NOMO-1 (cell line): ENCODE data around the gene IFT88.
"Not testable (repeated sequence)": the region's sequence is repeated elsewhere in the genome, so short reads cannot be mapped to it uniquely, and the experiment has no call there.

Experiments
- DNase-seq, 2 experiments: peaks; one replicate each; lab custom pipeline; 2025; ENCODE audit not compliant: unreplicated experiment in 2 of 2; lab: John Stamatoyannopoulos, UW

Gene IFT88

DNA sequence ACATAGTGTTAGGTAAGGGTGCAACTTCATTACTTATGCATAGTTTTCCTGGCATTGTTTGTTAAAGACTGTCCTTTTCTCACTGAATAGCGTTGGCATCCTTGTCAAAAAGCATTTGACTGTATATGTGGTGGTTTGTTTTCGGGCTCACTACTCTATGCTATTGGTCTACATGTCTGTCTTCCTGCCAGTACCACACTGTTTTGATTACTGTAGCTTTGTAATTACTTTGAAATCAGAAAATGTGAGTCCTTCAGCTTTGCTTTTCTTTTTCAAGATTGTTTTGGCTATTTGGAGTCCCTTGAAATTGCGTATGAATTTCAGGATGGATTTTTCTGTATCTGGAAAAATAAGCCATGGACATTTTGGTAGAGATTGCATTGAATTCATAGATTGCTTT lies 56.0 kb downstream of the IFT88 start:
- no peak for DNase-seq

DNA sequence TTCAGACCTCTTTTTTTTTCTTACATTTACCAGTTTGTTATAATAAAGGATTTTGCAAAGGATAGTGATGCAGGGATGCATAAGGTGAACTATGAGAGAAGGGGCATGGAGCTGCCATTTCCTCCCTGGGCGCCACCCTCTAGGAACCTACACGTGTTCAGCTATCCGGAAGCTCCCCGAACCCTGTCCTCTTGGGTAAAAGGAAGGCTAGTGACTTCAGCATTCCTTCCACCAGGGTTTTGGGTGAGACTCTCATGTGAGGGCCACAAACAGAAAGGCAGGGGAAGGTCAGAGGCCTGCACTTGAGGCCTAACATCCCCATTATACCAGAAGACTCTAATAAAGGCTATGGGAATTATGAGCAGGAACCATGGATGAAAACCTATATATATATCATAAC lies 57.3 kb downstream of the IFT88 start:
- DNase-seq = no peak

DNA sequence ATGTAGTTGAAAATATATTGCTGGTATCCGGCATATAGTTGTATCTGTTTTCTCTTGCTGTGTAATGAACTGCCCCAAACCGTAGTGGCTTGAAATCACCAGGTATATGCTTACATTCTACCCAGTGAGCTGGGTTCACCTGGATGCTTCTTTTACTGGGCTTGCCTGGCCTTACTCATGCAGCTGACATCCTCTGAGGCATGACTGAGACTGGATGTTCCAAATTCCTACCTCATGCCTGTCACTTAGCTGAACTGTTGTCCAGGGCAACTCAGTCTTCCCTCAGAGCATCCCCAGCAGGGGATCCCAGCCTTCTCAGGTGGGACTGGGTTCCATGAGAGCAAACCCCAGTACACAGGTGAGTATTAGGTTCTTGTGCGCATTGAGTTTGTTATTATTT lies 66.8 kb downstream of the IFT88 start:
- DNase-seq = no peak

DNA sequence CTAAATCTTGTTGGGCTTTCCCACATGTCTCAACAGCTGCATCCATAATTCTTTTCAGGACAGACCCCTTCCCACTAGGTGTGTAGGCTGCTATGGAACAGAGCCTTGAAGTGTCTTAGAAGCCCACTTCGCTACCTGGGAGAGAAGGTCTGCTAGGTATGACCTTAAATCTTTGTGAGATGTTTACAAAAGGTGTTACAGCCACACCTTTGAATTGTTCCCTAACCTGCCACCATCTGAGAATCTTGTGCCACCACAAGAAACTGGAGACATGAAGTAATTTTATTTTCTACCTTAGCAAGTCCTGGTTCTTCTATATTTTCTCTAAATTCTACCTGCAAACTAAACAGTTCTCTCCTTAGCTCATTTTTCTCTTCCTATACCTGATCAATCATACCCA lies 69.1 kb downstream of the IFT88 start:
- no peak for DNase-seq

DNA sequence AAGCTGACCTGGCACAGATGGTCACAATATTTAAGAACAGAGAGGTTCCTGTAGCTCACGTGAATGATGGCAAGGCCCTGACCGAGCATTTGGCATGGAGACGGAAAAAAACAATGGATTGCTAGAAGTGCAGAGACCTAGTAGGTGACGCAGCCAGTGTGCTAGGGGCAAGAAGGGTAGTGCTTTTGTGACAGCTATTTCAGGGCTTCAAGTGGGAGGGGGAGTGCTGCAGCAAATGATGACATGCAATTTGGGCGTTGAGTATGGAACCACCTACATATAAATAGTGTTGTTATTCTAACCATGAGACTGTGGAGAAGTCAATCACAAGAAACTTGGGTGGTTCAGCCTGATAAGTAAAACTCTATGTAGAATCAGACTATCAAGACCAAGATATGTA lies 70.9 kb downstream of the IFT88 start:
- DNase-seq = no peak

DNA sequence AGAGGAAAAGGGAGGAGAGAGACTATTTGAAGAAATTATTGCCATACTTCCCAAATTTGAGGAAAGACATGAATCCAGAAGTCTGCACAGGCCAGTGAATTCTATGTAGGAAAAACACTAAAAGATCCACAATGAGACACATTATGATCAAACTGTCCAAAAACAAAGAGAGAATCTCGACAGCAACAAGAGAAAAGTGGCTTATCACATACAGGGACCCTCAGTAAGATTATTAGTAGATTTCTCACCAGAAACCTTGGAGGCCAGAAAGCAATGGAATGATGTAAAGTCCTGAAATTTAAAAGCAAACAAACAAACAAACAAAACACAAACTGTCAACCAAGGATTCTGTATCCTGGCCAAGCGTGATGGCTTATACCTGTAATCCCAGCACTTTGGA lies 80.8 kb downstream of the IFT88 start:
- no peak for DNase-seq

DNA sequence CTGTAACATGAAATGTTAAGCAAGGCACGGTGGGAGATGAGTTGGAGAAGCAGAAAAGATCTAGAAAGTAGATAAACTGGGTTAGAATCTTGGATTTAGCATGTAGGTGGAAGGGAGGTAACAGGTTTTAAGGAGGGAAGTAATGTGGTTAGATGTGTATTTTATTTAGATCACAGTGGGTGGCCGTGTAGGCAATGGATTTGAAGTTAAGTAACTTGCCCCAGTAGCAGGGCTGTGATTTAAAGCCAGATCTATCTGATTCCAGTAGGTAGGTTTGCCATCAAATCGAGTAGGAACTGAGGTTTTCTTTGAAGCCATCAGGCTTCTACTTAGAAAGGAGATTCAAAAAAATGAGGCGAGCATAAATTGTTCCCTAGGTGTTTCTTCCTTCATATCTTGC lies 86.0 kb downstream of the IFT88 start:
- no peak for DNase-seq

DNA sequence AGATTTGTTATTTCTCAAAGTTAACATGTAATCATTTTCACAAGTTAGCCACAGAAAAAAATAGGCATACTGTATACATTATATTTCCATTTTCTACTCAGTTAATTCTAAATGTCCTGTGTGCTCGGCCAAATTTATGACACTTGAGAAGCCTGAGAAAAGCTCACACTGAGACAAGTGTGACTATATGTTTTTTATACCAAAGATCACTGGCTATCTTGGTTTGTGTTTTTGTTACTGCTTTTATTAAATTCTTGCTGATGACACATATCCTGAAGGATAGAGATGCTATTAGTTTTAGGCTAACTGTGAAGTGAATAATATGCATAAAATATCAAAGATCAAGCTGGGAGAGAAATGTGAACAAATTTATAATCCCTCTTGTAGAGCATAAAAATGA lies 87.2 kb downstream of the IFT88 start:
- DNase-seq = no peak

DNA sequence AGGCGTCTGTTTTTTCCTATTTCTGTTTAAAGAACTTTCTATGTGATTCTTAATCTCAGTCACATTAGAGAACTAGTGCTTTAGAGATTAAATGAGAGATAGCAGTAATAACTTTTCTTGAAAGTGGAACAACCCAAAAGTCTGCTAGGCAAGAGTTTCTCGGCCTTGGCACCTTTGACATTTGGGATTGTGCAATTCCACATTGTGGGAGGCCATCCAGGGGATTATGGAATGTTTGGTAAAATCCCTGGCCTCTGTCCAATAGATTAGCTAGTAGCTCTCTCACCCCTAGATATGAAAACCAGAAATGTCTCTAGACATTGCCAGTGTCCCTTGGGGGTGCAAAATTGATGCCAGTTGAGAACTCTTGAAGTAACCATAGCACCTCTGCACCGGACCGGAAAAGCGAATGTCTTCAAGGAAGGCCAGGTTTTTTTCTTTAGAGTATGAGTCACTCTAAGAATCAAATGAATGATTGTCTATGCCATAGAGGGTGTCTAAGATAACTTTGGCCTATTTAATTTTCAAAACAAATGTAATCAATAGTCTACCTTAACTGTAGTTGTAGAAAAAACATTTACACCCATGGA lies 91.6 kb downstream of the IFT88 start:
- DNase-seq = no peak

DNA sequence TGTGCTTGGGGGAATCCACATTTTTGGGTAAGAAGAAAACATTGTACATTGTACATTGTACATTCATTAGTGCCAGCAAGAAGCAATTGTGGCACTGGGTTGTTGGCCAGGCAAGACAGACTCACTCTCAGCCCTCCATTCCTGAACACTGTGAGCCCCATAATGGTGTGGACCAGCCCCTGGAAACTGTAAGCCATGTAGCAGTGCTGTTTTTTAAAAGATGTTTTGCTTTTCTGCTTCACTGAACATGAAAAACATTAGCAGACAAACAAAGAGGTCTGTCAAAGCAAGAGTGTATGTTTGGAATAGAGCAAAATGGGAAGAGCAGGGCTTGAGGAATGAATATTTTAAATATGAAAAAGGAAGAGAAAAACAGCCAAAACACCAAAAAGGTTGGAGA lies 97.4 kb downstream of the IFT88 start:
- DNase-seq = no peak

DNA sequence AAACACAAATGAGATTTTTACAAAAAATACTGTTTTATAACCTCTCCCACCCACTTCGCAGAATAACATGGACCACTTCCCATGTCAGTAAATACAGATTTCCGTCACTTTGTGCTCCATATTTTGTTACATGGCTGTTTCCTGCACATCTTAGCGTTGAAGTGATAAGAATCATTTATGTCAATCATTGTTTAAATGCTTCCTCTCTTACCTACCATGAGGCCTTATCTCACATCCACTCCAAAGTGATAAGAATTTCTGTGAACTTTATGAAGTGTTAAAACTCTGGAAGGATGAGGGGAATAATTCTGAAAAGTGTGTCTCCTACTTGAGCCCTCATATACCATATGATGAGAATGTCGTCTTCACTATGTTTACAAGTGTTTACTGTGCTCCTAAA lies 100.0 kb downstream of the IFT88 start:
- no peak for DNase-seq

DNA sequence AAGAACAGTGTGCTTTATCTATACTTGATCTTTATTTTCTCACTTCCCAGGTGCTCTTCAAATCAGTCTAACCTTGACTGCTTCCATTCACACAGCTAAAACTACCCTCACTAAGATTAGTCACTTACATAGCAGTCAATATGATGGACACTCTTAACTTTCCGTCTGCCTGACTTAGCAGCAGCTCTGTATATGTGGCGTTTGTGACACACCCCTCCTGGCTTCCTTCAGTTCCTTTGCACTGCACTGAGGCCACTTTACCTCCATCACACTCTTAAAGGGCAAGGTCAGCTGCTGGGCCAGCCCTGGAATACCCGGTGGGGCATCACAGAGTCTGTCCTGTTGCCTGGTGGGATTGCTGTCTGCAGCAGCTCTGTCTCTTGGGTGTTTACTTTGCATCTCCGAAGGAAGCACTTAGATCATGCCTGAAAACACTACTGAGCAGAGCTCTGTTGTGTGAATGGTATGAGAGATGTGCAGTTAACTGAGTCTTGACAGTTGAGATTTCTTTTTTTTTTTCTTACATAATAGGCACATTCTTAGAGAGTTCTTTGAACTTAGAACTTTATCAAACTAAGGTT lies 101.0 kb downstream of the IFT88 start:
- no peak for DNase-seq

DNA sequence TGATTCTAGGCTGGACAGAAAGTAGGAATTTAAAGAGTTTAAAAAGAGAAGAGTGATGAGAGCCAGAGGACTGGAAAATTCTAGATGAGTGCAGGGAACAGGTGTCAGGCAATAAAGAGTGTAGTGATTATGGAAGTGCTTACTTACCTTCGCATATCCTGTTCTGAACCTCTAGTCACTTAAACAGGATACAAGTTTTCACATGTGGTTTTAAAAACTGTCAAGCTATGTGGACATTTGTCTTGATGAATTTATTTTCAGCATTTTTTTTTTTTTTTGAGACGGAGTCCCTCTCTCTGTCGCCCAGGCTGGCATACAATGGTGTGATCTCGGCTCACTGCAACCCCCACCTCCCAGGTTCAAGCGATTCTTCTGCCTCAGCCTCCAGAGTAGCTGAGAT lies 102.2 kb downstream of the IFT88 start:
- no peak for DNase-seq

DNA sequence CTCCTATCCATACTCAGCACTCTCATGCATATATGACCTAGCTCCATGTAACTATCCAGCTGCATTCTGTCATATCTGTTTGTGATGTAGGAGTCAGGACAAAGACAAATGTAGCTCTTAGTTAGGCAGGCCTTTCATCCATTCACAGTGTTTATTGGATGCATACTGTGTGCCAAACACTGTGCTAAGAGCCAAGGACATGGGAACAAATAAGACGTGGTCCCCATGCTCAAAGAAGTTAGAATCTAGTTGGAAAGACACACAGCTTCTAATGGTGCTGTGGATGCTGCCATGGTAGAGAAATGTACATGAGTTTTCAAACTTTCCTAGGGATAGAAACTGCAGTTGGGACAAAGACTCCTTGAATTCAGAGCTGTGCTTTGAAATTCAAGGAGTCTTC lies 104.8 kb downstream of the IFT88 start:
- DNase-seq = no peak

DNA sequence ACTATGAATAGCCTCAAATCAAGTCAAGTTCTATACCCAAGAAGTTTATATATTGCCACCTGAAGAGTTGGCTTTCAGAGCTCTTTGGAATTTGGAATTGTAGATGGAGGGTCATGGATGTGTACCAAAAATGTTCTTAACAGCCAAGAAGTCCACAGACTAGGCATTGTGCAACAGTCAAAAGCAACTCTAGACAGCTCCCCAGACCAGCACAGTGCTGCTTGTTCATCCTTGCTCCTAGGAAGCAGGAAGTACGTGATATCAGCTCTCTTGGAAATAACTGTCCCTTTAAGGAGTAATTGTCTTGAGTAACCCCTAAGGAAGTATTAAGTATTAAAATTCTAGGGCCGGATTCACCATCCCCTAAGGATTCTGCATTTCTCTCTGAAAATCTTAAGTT lies 105.8 kb downstream of the IFT88 start:
- no peak for DNase-seq

DNA sequence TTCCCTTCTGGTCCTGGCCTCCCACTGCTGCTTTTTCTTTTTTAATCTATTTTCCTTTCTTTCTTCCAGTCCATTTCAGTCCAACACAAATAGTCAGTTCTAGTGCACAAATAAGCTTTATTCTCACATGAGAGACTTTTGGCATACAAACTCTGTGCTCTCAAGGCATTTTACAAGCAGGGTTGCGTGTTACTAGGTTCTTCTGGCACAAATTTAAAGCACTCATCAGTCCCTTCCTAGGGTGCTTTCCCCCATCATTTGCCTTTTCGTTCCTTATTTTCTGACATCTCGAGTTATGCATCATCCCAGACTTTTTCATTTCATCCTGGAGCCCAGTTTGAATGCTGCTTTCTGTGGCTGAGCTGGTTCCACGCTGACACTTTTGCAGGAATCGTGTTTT lies 106.8 kb downstream of the IFT88 start:
- no peak for DNase-seq

DNA sequence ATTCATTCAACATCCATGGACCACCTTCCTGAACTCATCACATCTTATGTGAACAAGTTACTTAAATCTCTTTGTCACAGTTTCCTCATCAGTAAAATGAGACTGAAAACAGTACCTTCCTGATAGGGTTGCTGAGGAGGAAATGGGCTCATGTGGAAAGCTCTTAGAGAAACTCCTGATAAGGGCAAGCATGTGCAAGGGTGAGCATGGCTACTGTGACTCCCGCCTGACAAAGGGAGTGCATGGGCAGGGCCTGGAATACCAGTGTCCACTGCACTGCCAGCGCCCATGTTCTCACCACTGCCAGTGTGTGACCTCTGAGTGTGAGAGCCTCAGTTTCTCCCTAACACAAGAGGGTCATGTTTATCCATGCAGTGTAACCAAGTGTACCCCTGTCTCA lies 109.3 kb downstream of the IFT88 start:
- no peak for DNase-seq

DNA sequence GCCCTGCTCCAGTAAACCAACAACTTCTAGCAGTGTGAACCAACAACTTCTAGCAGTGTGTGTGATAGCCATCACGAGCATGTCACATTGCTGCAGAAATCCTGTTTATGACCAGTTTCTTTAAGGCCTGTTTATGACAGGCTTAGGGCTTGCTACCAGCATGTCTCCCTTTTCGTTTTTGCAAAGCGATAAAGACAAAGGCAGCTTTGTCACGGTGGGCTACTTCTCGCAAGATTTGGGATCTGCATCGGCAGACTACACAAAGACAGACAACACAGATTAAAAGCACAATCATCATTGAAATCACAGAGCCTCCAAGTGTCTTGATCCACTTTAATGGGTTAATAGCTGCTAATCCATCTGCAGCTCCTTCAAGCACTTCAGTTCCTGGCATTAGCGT lies 111.6 kb downstream of the IFT88 start:
- DNase-seq = not testable (repeated sequence)

DNA sequence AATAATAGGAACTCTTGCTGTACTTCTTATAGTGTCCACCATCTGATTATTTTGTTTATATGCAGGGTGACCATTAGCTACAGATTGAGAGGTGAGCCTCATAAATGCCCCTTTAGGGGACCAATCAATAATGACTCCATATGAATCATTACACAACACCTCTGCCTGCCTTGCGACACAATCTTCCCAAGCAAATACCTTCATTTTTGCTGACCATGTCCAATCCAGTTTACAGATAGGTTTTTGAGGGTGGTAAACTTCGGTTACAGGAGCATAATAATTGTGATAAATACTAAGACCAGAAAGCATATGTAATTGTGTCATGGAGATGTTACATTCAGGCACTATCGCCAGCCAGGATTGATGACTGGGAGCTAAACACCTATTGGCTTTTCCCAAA lies 112.9 kb downstream of the IFT88 start:
- DNase-seq = no peak

DNA sequence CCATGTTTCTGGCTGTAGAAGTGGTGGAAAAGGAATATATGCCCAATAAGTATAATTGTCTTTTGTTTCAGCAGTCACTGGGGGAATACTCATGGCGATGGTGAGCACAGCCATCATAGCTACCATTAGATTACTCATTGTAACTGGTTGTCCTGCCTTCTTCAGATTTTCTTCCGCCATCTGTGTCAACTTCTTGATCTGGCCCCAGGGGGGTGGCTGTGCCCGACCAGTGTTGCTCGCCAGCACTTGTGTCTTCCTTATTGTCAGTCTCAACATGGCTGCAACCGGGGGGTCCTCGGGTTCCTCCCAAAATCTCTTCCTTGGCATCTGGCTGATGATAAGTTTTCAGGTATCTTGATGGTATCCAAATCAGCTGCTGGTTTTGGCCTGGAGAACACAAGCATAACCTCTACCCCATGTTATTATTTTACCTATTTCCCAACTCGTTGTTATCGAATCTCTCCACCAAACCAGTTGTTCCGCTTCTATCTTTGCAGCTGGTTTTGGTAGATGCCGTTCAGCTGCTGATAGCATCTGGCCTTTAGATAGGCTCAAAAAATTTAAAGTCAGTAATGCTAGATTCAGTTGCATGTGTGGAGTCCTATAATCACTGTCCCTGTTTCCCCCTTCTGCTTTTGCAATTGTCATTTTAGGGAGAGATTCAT lies 113.6 kb downstream of the IFT88 start:
- DNase-seq = no peak

DNA sequence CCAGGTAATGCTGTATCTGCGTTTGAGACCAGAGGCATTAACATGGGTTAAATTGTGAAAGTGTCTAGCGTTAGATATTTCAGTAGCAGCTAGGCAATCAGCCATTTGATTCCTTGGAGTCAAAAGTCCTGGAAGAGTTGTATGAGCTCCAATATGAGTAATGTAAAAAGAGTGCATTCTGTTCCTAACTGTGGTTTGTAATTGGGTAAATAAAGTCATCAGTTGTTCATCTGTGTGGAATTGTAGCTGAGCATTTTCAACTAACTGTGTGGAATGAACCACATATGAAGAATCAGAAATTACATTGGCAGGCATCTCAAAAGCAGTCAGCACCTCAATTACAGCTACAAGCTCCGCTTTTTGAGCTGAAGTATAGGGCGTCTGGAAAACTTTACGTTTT lies 114.5 kb downstream of the IFT88 start:
- not testable (repeated sequence) for DNase-seq

DNA sequence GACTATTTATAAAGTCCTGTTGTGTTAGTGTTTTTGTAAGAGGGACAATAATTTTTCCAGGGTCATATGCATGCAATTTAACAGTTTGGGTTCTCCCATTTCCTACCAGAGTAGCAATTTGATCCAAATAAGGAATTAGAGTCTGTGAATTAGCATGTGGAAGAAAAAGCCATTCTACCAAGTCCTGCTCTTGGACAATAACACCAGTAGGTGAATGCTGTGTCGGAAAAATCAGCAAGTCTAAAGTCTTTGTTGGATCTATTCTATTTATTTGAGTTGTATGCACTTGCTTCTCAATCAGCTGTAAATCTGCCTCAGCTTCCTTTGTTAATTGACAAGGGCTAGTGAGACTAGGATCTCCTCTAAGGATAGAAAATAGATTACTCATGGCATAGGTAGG lies 115.1 kb downstream of the IFT88 start:
- DNase-seq = no peak

DNA sequence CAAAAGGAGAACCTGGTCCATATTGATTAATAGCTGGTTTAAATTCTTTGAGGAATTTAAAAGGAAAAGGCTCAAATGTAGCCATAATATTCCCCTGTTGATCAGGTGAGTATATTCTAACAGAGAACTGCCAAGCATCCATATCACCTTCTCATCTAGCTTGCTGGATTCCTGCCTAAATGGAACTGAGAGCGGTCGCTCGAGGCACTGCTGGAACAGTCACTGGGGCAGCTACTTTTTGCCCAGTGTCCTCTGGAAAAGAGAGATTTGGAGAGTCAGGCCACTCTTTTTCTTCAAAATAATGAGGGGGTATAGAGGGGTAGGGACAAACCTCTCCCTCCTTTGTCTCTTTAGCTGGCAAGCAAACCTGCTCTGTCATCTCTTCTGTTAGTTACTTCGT lies 117.1 kb downstream of the IFT88 start:
- no peak for DNase-seq
